Measurements from ENCODE around the gene GPR141.

GRCh38 chr7:37769291-37769690 lies 85.7 kb downstream of the GPR141 start:
- no peak for TF ChIP-seq CTCF (IDR thresholded peaks at IDR 0.05; ENCODE audit: low read length)
- no peak for TF ChIP-seq EZH2 (IDR thresholded peaks at IDR 0.05; ENCODE audit: borderline replicate concordance, low read length)

Data from OCI-LY1 (cell line).